NCI-H1436 (cell line): Measurements from ENCODE around the gene TOX2.
"Not testable (repeated sequence)": the region's sequence is repeated elsewhere in the genome, so short reads cannot be mapped to it uniquely, and the experiment has no call there.

Experiments used
- DNase-seq: peaks from one replicate; lab custom pipeline; 2025; lab: John Stamatoyannopoulos, UW

Gene TOX2

GRCh38 chr20:44031781-44032582 is 117.3 kb downstream of the TOX2 start:
- no peak for DNase-seq

DNA sequence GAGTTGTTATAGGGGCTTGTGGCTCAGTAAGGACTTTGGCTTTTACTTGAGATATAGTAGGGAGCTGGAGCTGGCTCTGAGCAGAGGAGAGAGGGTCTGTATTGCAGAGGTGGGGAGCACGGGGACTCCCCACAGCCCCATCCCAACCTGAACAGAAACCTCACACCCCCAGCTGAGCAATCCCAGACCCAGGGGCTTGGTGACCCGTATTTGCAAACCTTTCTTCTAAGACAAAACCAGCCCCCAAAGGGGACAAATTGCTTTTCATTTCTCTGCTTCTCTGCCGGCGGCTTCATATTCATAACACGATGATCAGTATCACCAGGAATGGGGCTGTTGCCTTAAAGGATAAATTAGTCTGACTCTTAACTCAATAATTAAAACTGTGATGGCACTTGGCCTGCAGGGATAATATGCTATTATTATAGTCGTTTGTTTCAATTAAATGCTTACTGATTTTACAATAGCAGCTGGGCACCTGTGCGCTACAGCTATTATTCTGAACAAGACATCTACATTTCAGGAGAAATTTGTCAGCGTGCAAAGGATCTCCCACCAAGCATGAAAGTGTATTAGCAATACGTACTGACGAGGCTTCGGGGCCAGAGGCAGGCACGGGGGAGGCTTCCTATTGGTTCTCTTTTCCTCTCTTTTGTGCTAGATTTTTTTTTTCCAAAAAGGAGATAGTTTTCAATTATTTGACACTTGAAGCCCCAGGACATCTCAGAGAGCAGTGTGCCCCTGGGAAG is 118.1 kb downstream of the TOX2 start:
- no peak for DNase-seq

DNA sequence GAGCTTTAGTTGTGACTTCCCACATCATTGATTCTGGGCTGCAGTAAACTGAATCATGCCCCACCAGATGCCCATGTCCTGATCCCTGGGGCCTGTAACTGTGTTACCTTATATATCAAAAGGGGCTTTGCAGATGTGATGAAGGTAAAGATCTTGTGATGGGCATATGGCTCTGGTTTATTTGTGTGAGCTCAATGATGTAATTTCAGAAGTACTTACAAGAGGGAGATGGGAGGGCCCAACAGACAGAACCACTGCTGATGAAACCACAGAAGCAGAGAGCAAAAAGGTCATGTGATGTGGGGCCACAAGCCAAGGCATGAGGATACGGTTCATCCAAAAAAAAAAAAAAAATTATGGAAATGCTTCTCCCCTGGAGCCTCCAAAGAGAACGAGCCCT is 118.7 kb downstream of the TOX2 start:
- DNase-seq, result no peak

- DNase-seq, result no peak
Observed at GRCh38 chr20:44033873-44034272, 119.2 kb downstream of the TOX2 start.

GRCh38 chr20:44034451-44034850 is 119.8 kb downstream of the TOX2 start:
- no peak for DNase-seq

GRCh38 chr20:44034965-44035635 is 120.4 kb downstream of the TOX2 start:
- no peak for DNase-seq

GRCh38 chr20:44035924-44036323 is 121.3 kb downstream of the TOX2 start:
- no peak for DNase-seq

DNA sequence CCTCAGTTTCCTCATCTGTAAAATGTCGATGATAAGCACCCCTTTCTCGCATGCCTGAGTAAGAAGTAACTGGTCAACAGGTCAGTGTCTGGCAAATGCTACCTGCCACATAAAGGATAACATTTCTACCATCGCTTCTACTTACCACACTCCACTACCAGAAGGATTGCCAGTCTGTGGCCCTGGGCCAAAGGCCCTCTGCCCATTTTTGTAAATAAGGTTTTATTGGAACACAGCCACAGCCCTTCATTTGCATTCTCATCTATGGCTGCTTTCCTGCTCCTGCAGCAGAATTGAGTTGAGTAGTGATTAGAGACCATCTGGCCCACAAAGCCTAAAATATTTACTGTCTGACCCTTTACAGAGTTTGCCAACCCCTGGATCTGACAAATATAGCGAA is 121.8 kb downstream of the TOX2 start:
- DNase-seq, result no peak

- DNase-seq, result no peak
Observed at GRCh38 chr20:44038681-44039123, 124.0 kb downstream of the TOX2 start.

GRCh38 chr20:44039147-44039546 is 124.5 kb downstream of the TOX2 start:
- no peak for DNase-seq

DNA sequence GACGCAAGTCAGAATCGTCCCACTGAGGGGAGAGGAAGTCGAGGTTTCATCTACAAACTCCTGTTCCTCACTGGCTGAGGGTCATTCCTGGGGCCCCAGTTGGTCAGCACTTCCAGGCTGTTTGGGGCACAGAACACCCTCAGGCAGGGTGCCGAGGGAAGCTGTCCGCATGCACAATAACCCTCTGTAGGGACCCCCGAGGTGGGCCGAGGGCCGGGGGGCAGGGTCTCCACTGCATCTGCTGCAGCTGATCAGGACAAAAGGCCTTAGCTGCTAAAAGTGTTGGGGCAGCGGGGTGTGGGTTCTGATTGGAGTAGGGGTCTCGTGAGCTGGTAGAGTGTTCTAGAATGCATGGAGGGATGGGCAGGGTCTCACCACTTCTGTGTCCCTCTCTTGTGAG is 125.1 kb downstream of the TOX2 start:
- DNase-seq, result no peak

GRCh38 chr20:44040202-44040915 is 125.7 kb downstream of the TOX2 start:
- no peak for DNase-seq

- DNase-seq, result no peak
Observed at GRCh38 chr20:44041001-44041400, 126.3 kb downstream of the TOX2 start.

- DNase-seq, result not testable (repeated sequence)
Observed at GRCh38 chr20:44044712-44045111, 130.1 kb downstream of the TOX2 start.

GRCh38 chr20:44050327-44050726 is 135.7 kb downstream of the TOX2 start:
- no peak for DNase-seq

GRCh38 chr20:44050925-44051660 is 136.4 kb downstream of the TOX2 start:
- DNase-seq, result no peak

- no peak for DNase-seq
Observed at GRCh38 chr20:44051661-44052000, 137.0 kb downstream of the TOX2 start.

DNA sequence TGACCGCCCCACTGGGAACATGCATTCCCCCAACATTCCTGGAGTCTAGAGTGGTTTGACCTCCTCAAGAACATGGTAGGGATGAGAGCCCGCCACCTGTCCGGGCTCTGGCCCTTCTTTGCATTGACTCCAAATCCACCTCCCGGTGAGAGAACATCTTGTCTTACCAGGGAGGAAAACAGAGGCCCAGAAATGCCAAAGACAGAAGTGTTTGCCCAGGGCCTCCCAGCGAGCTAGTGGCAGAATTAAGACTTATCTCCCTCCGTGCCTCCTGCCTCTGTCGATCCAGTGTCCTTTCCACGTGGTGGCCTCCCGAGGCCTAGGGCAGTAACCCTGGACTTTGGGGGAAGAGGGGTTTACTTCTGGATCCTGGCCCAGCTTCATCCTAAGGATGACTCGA is 137.5 kb downstream of the TOX2 start:
- no peak for DNase-seq

- no peak for DNase-seq
Observed at GRCh38 chr20:44053046-44053445, 138.4 kb downstream of the TOX2 start.

DNA sequence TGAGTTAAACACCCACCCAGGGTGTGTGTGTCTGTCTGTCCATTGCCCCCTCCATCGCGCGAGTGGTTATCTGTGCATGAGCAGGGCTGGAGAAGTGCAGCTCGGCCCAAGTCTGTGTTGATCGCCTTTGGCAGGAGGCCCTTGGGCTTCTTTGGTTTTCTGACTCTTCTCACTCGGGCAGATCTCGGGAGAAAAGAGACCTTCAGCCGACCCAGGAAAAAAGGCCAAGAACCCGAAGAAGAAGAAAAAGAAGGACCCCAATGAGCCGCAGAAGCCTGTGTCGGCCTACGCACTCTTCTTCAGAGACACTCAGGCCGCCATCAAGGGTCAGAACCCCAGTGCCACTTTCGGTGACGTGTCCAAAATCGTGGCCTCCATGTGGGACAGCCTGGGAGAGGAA is 139.5 kb downstream of the TOX2 start:
- no peak for DNase-seq

DNA sequence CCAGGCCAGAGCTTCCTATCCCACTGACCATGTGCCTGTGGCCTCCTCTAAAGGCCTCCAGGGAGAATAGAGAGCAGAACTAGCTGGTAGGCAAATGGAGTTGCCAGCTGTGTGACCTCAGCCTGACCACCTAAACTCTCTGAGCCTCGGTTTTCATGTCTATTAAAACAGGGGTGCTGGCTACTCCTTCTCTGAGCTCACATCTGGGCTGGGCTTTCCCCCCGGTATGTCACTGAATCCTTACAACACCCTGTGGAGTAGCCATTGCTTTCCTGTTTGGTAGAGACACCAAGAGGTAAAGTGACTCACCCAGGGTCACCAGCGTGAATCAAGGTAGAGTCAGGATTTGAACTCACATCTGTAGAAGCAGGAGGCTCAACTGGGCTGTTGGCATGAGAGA is 140.2 kb downstream of the TOX2 start:
- no peak for DNase-seq
